ENCODE measurements around the gene ERC2. TPM values are rescaled to one million over a fixed set of nuclear protein-coding genes. Genes with fewer than 3 reads are reported as not detected.

ERC2 gene
- total RNA-seq, 1 donor from 2014 or later, result 0.11 TPM

GRCh38 chr3:55859305-55859704, 609.0 kb downstream of the ERC2 start:
- no peak for DNase-seq (ENCODE audit: low spot score in 2 of 2)
- no peaks in the 10 kb centered on the region for H3K9me3 ChIP-seq
- intact Hi-C loops (cut with DNase I), result no loop called here
- no peaks in the 10 kb centered on the region for H3K27me3 ChIP-seq
- no peaks in the 10 kb centered on the region for H3K4me1 ChIP-seq
- TF ChIP-seq, protein P1, sequence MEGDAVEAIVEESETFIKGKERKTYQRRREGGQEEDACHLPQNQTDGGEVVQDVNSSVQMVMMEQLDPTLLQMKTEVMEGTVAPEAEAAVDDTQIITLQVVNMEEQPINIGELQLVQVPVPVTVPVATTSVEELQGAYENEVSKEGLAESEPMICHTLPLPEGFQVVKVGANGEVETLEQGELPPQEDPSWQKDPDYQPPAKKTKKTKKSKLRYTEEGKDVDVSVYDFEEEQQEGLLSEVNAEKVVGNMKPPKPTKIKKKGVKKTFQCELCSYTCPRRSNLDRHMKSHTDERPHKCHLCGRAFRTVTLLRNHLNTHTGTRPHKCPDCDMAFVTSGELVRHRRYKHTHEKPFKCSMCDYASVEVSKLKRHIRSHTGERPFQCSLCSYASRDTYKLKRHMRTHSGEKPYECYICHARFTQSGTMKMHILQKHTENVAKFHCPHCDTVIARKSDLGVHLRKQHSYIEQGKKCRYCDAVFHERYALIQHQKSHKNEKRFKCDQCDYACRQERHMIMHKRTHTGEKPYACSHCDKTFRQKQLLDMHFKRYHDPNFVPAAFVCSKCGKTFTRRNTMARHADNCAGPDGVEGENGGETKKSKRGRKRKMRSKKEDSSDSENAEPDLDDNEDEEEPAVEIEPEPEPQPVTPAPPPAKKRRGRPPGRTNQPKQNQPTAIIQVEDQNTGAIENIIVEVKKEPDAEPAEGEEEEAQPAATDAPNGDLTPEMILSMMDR (IDR thresholded peaks at IDR 0.05), result no peak
- no peaks in the 10 kb centered on the region for H3K36me3 ChIP-seq
- H3K27ac ChIP-seq, result no peak overlapping the region
- H3K4me3 ChIP-seq, result no peak overlapping the region

GRCh38 chr3:55858727-55859126, 609.5 kb downstream of the ERC2 start:
- no peak for DNase-seq (ENCODE audit: low spot score in 2 of 2)

DNA sequence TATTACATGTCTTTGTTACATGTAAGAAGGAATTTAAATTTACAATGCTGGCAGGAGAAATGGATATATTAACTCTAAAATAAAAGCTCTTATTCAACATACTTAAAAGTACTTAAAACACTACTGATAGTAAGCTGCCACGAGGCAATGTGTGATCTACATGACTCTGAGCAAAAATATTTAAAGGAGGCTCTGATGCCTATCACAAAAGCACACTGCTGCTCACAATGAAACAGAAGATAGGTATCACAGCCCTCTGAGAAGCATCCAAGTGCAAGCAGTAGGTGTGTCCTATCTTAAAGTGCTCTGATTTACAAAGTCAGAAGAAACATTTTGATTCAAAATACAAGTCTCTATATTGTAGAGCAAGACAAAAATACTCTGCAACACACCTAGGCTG, 610.0 kb downstream of the ERC2 start:
- intact Hi-C loops (cut with DNase I), result no loop called here
- H3K27me3 ChIP-seq, result no peaks in the 10 kb centered on the region
- no peak overlapping the region for H3K27ac ChIP-seq
- no peaks in the 10 kb centered on the region for H3K4me1 ChIP-seq
- no peak overlapping the region for H3K4me3 ChIP-seq
- H3K36me3 ChIP-seq, result no peaks in the 10 kb centered on the region
- H3K9me3 ChIP-seq, result no peaks in the 10 kb centered on the region
- no peak for DNase-seq (ENCODE audit: low spot score in 2 of 2)
- TF ChIP-seq, protein P1 (IDR thresholded peaks at IDR 0.05), result no peak

More at GRCh38 chr3:55858727-55859126, 609.5 kb downstream of the ERC2 start:
- intact Hi-C loops (cut with DNase I), result no loop called here
- H3K4me3 ChIP-seq, result no peak overlapping the region
- no peak overlapping the region for H3K27ac ChIP-seq
- no peaks in the 10 kb centered on the region for H3K4me1 ChIP-seq
- H3K9me3 ChIP-seq, result no peaks in the 10 kb centered on the region
- H3K36me3 ChIP-seq, result no peaks in the 10 kb centered on the region
- H3K27me3 ChIP-seq, result no peaks in the 10 kb centered on the region
- TF ChIP-seq, protein P1 (IDR thresholded peaks at IDR 0.05), result no peak

GRCh38 chr3:55857633-55858032, 610.6 kb downstream of the ERC2 start:
- no peaks in the 10 kb centered on the region for H3K9me3 ChIP-seq
- no peak for DNase-seq (ENCODE audit: low spot score in 2 of 2)
- no peaks in the 10 kb centered on the region for H3K36me3 ChIP-seq
- H3K27ac ChIP-seq, result no peak overlapping the region
- H3K27me3 ChIP-seq, result no peaks in the 10 kb centered on the region
- H3K4me1 ChIP-seq, result no peaks in the 10 kb centered on the region
- TF ChIP-seq, protein P1 (IDR thresholded peaks at IDR 0.05), result no peak
- intact Hi-C loops (cut with DNase I), result no loop called here
- no peak overlapping the region for H3K4me3 ChIP-seq

GRCh38 chr3:55855311-55855710, 613.0 kb downstream of the ERC2 start:
- TF ChIP-seq, protein P1 (IDR thresholded peaks at IDR 0.05), result no peak
- H3K9me3 ChIP-seq, result no peaks in the 10 kb centered on the region
- DNase-seq (ENCODE audit: low spot score in 2 of 2), result no peak
- no peak overlapping the region for H3K27ac ChIP-seq
- H3K36me3 ChIP-seq, result no peaks in the 10 kb centered on the region
- no peaks in the 10 kb centered on the region for H3K4me1 ChIP-seq
- intact Hi-C loops (cut with DNase I), result no loop called here
- H3K4me3 ChIP-seq, result no peak overlapping the region
- no peaks in the 10 kb centered on the region for H3K27me3 ChIP-seq

- H3K27me3 ChIP-seq, result no peaks in the 10 kb centered on the region
- H3K4me3 ChIP-seq, result no peak overlapping the region
- no peaks in the 10 kb centered on the region for H3K36me3 ChIP-seq
- TF ChIP-seq, protein P1 (IDR thresholded peaks at IDR 0.05), result no peak
- H3K9me3 ChIP-seq, result no peaks in the 10 kb centered on the region
- intact Hi-C loops (cut with DNase I), result no loop called here
- no peaks in the 10 kb centered on the region for H3K4me1 ChIP-seq
- no peak for DNase-seq (ENCODE audit: low spot score in 2 of 2)
- no peak overlapping the region for H3K27ac ChIP-seq
Measured at GRCh38 chr3:55854494-55854893, 613.8 kb downstream of the ERC2 start.
